ENCODE measurements around the gene TRIM41.
"Not testable (repeated sequence)": the region's sequence is repeated elsewhere in the genome, so short reads cannot be mapped to it uniquely, and the experiment has no call there.

TRIM41 gene

GRCh38 chr5:181212080-181212479, 11.0 kb upstream of the TRIM41 start:
- no peak for DNase-seq

GRCh38 chr5:181212934-181213333, 10.1 kb upstream of the TRIM41 start:
- DNase-seq, result no peak

GRCh38 chr5:181214249-181214648, 8.8 kb upstream of the TRIM41 start:
- DNase-seq, result not testable (repeated sequence)

GRCh38 chr5:181215997-181216989, 6.8 kb upstream of the TRIM41 start:
- DNase-seq, result no peak

GRCh38 chr5:181217111-181217802, 5.8 kb upstream of the TRIM41 start:
- DNase-seq, result peak; percentile 72

GRCh38 chr5:181217803-181218062, 5.3 kb upstream of the TRIM41 start:
- peak; percentile 43 for DNase-seq

GRCh38 chr5:181218795-181219124, 4.3 kb upstream of the TRIM41 start:
- no peak for DNase-seq

- DNase-seq, result no peak
These were observed 3.6 kb upstream of the TRIM41 start for GRCh38 chr5:181219262-181220177.

- DNase-seq, result no peak
These were observed 2.9 kb upstream of the TRIM41 start for GRCh38 chr5:181220178-181220515.

GRCh38 chr5:181221105-181221791, 1.8 kb upstream of the TRIM41 start:
- DNase-seq, result peak; percentile 65

- DNase-seq, result peak; percentile 94
These were observed 1.1 kb upstream of the TRIM41 start for GRCh38 chr5:181221792-181222629.

GRCh38 chr5:181222630-181223057, 437 bp upstream of the TRIM41 start:
- no peak for DNase-seq

GRCh38 chr5:181223729-181224389, 778 bp downstream of the TRIM41 start:
- DNase-seq, result no peak

- peak; percentile 37 for DNase-seq
These were observed 1.5 kb downstream of the TRIM41 start for GRCh38 chr5:181224390-181225229.

GRCh38 chr5:181229996-181230395, 6.9 kb downstream of the TRIM41 start:
- DNase-seq, result no peak

- DNase-seq, result no peak
These were observed 7.5 kb downstream of the TRIM41 start for GRCh38 chr5:181230551-181230950.

GRCh38 chr5:181231432-181231831, 8.4 kb downstream of the TRIM41 start:
- DNase-seq, result no peak

GRCh38 chr5:181232593-181232992, 9.5 kb downstream of the TRIM41 start:
- DNase-seq, result no peak

GRCh38 chr5:181233088-181233800, 10.2 kb downstream of the TRIM41 start:
- no peak for DNase-seq

Measured in CD4-positive, alpha-beta T cell treated with Interferon gamma for 1 hour (primary cell).